Lower leg skin (tissue), 4 donors: ENCODE measurements around the gene EXOC6. TPM values are rescaled to one million over a fixed set of nuclear protein-coding genes. Genes with fewer than 3 reads are reported as not detected.
A peak's percentile ranks its signal among the peaks of the same experiment; 100 is the strongest.

Source experiments
- DNase-seq, 2 donors: peaks; one replicate each; pipeline ENCODE4 v3.0.0-alpha.2; 2019; ENCODE audit warnings: low spot score in 2 of 2
- H3K4me3 ChIP-seq: fragments of 200-600 bp; sonication (generic); 2 replicates; pipeline ENCODE4 v1.5.1; 2017; ENCODE audit warnings: mild to moderate bottlenecking, low read depth; ENCODE audit not compliant: poor library complexity, severe bottlenecking
- POLR2A ChIP-seq, 2 donors: fragments of 450-650 bp; IDR thresholded peaks; one replicate each; pipeline ENCODE4 v1.6.1; 2016 to 2017; ENCODE audit warnings: antibody characterized with exemption in 2 of 2, mild to moderate bottlenecking in 1 of 2, moderate library complexity in 1 of 2
- WGBS, 2 donors: methylation state at CpG; one replicate each; pipeline ENCODE4 v1.1.5; 2018; 5-methylcytosine and 5-hydroxymethylcytosine counted together
- intact Hi-C: fragments of 100-400 bp; cut with DNase I; formaldehyde crosslinking; loops from one replicate; pipeline ENCODE4 v1.15.0; 2023; ENCODE audit warnings: low total_unique reads
- total RNA-seq, 4 donors: library from RNA; depleted of rRNA; stranded (reverse); fragments of >200 nt; gene quantifications; one replicate each; pipeline ENCODE4 v1.1.0, GENCODE V29; 2016
- TF ChIP-seq, protein P1 (sequence below), 3 donors: fragments of 450-650 bp; IDR thresholded peaks; one replicate each; pipeline ENCODE4 v1.5.1; 2016; ENCODE audit warnings: antibody characterized with exemption in 3 of 3, mild to moderate bottlenecking in 3 of 3, moderate library complexity in 2 of 3

The EXOC6 gene
- total RNA-seq, 4 donors from 2014 or later = 5.2 to 8.4 (median 6.0) TPM

DNA sequence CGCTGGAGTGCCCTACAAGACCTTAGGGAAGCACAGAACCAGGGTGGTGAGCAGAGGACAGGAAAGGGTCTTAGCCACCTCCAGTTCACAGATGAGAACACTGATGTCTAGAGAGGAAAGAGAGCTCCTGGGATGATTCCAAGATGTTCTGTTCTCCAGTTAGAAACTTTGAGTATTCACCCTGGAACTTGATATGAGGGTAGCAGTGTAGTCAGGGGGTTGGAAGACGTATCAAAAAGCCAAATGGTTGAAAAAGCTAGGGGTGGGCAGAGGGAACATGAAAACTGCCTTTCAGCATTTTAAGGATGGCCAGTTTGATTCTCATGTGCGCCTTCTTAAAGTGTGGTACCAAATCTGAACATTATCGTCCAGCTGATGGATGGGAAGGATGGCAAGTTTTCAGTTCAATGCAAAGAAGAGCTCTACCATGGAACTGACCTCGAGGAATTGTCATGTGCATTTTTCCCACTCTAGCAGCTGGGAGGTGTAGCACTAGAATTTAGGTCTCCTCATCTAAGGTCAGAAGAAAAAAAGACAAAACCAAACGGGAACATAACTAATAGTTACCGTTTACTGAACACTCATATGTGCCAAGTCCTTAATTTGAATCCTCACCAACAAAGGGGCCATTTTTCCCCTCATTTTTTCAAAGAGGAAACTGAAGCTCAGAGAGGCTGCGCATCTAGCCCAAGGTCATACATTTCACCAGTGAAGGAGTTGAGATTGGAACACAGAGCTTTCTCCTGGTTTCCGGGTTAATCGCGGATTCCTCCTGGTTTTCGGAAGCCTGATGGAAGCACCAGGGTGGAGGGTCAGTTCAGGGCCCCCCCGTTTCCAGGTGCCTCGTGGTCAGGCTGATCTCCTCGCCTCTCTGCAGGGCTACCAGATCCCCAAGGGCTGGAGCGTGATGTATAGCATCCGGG is 219.4 kb downstream of the EXOC6 start:
- intact Hi-C loops = no loop called here
- 12 to 16% methylated on average over 15 of the region's 17 CpGs for WGBS, 2 donors
- H3K4me3 ChIP-seq = no peak overlapping the region
- no peak for TF ChIP-seq POLR2A (IDR thresholded peaks at IDR 0.05)
- TF ChIP-seq, protein P1, sequence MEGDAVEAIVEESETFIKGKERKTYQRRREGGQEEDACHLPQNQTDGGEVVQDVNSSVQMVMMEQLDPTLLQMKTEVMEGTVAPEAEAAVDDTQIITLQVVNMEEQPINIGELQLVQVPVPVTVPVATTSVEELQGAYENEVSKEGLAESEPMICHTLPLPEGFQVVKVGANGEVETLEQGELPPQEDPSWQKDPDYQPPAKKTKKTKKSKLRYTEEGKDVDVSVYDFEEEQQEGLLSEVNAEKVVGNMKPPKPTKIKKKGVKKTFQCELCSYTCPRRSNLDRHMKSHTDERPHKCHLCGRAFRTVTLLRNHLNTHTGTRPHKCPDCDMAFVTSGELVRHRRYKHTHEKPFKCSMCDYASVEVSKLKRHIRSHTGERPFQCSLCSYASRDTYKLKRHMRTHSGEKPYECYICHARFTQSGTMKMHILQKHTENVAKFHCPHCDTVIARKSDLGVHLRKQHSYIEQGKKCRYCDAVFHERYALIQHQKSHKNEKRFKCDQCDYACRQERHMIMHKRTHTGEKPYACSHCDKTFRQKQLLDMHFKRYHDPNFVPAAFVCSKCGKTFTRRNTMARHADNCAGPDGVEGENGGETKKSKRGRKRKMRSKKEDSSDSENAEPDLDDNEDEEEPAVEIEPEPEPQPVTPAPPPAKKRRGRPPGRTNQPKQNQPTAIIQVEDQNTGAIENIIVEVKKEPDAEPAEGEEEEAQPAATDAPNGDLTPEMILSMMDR (IDR thresholded peaks at IDR 0.05) = no peak
- no peak for DNase-seq

DNA sequence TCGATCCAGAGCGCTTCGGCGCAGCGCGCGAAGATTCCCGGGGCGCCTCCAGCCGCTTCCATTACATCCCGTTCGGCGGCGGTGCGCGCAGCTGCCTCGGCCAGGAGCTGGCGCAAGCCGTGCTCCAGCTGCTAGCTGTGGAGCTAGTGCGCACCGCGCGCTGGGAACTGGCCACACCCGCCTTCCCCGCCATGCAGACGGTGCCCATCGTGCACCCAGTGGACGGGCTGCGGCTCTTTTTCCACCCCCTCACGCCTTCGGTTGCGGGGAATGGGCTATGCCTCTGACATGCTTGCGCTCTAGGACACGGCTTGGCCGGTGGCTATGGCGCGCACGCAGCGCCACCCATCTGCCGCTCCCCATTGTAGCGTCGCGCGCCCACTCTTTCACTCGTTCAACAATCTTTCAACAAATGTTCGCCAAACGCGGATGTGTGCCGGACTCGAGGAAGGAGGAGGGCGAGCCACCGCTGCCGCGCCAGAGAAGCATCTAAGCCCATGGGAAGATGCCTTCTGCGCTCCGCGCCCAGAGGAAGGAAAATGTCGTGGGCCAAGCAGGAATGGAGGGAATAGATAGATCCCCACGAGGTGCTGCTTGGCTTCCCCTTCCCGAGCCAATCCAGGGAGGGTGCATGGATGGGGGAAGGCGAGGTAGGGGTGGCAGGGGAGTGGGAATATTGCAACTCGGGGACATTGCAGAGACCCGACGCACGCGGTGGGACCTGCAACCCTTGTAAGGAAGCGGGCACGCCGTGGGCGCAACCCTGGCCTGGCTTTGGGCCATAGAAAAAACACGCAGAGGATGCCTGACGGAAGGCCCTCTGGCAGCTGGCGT is 220.3 kb downstream of the EXOC6 start:
- WGBS, 2 donors = 2 to 4% methylated on average over 48 to 63 of the region's 73 CpGs
- intact Hi-C loops = no loop called here
- no peak for DNase-seq
- TF ChIP-seq, protein P1 (IDR thresholded peaks at IDR 0.05) = no peak
- no peak for TF ChIP-seq POLR2A (IDR thresholded peaks at IDR 0.05)
- no peak overlapping the region for H3K4me3 ChIP-seq

DNA sequence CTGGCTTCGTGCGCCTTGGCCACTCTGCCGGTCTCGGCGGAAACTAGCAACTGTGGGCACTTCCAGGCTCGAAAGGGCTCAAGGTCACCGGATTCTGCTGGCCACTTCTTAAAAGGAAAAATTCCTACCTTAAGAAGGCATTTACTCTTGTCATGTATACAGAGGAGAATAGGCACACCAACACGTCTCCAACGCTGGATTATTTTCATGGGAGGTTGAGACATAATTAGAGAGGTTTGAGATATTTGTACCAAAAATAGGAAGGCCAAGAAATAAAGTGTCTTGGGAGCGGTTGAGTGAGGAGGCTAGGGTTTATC is 220.9 kb downstream of the EXOC6 start:
- TF ChIP-seq POLR2A (IDR thresholded peaks at IDR 0.05) = no peak
- TF ChIP-seq, protein P1 (IDR thresholded peaks at IDR 0.05) = no peak
- no peak overlapping the region for H3K4me3 ChIP-seq
- DNase-seq = no peak
- intact Hi-C loops = no loop called here
- 25 to 27% methylated on average over 10 of the region's 10 CpGs for WGBS, 2 donors

DNA sequence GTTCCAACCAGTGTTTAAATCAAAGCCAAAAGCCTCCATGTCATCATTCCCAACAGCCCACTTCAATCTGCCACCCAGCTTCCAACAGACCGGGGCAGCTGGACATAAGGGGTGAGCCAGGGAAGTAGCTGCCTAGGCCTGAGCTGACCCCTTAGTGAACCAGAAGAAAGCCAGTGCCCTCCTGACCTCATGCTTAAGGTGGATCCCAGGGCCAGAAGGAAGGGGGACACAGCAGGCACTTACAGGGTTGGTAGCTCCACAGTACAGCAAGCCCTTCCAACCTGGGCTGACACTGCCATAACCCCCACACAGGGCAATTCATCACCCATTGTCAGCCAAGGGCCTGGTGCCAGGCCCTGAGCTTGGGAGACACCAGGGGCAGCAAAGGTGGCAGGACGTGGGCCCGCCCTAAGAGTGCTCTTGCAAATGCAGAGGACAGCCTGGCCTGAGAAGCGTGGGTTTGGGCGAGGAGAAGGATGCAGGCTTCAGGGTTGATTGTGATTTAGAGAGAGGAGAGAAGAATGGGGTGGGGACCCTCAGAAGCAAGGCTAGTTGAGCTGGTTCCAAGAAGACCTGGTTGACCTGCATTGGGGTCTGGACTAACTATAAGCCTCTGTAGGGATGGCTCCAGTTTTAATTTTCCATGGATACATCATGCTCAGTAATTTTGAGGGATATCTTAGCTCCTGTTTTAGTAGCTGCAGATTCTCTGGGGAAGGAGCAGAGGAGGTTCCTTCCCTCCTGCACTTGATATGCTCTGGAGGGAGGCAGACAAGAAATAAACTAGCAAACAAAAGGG is 222.3 kb downstream of the EXOC6 start:
- WGBS, 2 donors = 70 to 76% methylated on average over 5 of the region's 5 CpGs
- H3K4me3 ChIP-seq = no peak overlapping the region
- DNase-seq = peak in 1 of 2 donors; percentile 54
- intact Hi-C loops = no loop called here
- TF ChIP-seq, protein P1 (IDR thresholded peaks at IDR 0.05) = no peak
- no peak for TF ChIP-seq POLR2A (IDR thresholded peaks at IDR 0.05)

DNA sequence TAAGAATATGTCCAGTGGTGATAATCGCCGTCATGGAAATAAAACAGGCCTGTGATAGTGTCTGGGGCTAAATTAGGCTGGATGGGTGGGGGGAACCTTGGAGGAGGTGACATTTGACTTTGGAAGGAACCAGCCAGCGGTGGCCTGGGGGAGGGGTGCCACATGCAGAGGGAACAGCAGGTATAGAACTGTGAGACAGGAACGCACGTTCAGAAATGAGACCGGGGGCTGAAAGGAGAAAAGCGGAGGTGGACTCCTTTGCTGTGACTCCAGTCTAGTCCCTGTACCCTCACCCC is 222.8 kb downstream of the EXOC6 start:
- intact Hi-C loops = no loop called here
- DNase-seq = no peak
- no peak for TF ChIP-seq POLR2A (IDR thresholded peaks at IDR 0.05)
- TF ChIP-seq, protein P1 (IDR thresholded peaks at IDR 0.05) = no peak
- no peak overlapping the region for H3K4me3 ChIP-seq
- 57 to 60% methylated on average over 7 of the region's 7 CpGs for WGBS, 2 donors
